Tibial artery (tissue), 4 donors: ENCODE measurements around the gene MGAT5.

Experiments used
- DNase-seq, 2 donors: peaks; one replicate each; pipeline ENCODE4 v3.0.0-alpha.2; 2019
- H3K27ac ChIP-seq, 2 donors: fragments of 200-600 bp; sonication (generic) in 1 of 2; 1 replicate in 1 of 2; 2 replicates in 1 of 2; pipeline ENCODE4 v1.5.1; 2018 to 2019; ENCODE audit warnings: mild to moderate bottlenecking in 1 of 2
- H3K27me3 ChIP-seq, 2 donors: fragments of 200-600 bp; sonication (generic) in 1 of 2; one replicate each; pipeline versions ENCODE4 v1.5.1 to v1.6.0; 2016 to 2019
- H3K36me3 ChIP-seq, 3 donors: fragments of 200-600 bp; sonication (generic) in 2 of 3; one replicate each; pipeline ENCODE4 v1.5.1; 2016 to 2019; ENCODE audit warnings: mild to moderate bottlenecking in 2 of 3
- H3K4me1 ChIP-seq, 4 donors: fragments of 200-600 bp; sonication (generic) in 2 of 4; 1 replicate in 3 of 4; 2 replicates in 1 of 4; pipeline ENCODE4 v1.5.1; 2016 to 2019
- H3K4me3 ChIP-seq, 2 donors: fragments of 200-600 bp; sonication (generic) in 1 of 2; 1 replicate in 1 of 2; 2 replicates in 1 of 2; pipeline ENCODE4 v1.5.1; 2018 to 2019; ENCODE audit warnings: mild to moderate bottlenecking in 2 of 2
- H3K9me3 ChIP-seq, 3 donors: fragments of 200-600 bp; sonication (generic) in 1 of 3; one replicate each; pipeline ENCODE4 v1.5.1; 2016 to 2019
- CTCF ChIP-seq, 2 experiments: fragments of 200-600 bp in 1 of 2; fragments of 450-650 bp in 1 of 2; IDR thresholded peaks; one replicate each; pipeline ENCODE4 v1.5.1; 2017 to 2019; ENCODE audit warnings: antibody characterized with exemption in 2 of 2, mild to moderate bottlenecking in 1 of 2, moderate library complexity in 1 of 2
- intact Hi-C: fragments of 100-400 bp; cut with DNase I; formaldehyde crosslinking; loops from one replicate; pipeline ENCODE4 v1.15.0; 2023; ENCODE audit warnings: low total_unique reads

Gene MGAT5

GRCh38 chr2:134278553-134278952 lies 24.7 kb downstream of the MGAT5 start:
- Histone ChIP-seq H3K27ac (no peak overlapping the region), H3K36me3 (no peaks in the 10 kb centered on the region), H3K9me3 (no peaks in the 10 kb centered on the region), H3K4me1 (peaks cover 0 to 20% (median 3%) of the 10 kb centered on the region in 4 donors), H3K4me3 (no peak overlapping the region), H3K27me3 (no peaks in the 10 kb centered on the region)
- intact Hi-C loops = no loop called here
- no peak for TF ChIP-seq CTCF (IDR thresholded peaks at IDR 0.05)
- no peak for DNase-seq

GRCh38 chr2:134279417-134279816 lies 25.5 kb downstream of the MGAT5 start:
- no peak for TF ChIP-seq CTCF (IDR thresholded peaks at IDR 0.05)
- intact Hi-C loops = no loop called here
- Histone ChIP-seq H3K4me1 (peaks cover 0 to 20% (median 3%) of the 10 kb centered on the region in 4 donors), H3K27ac (no peak overlapping the region), H3K4me3 (no peak overlapping the region), H3K9me3 (no peaks in the 10 kb centered on the region), H3K27me3 (no peaks in the 10 kb centered on the region), H3K36me3 (no peaks in the 10 kb centered on the region)
- DNase-seq = no peak

- H3K27me3 ChIP-seq = no peaks in the 10 kb centered on the region
- no peak overlapping the region for H3K27ac ChIP-seq
- DNase-seq = no peak
- TF ChIP-seq CTCF (IDR thresholded peaks at IDR 0.05) = no peak
- H3K36me3 ChIP-seq = no peaks in the 10 kb centered on the region
- H3K9me3 ChIP-seq = no peaks in the 10 kb centered on the region
- intact Hi-C loops = no loop called here
- peaks cover 0 to 20% (median 3%) of the 10 kb centered on the region in 4 donors for H3K4me1 ChIP-seq
- H3K4me3 ChIP-seq = no peak overlapping the region
These were observed 26.4 kb downstream of the MGAT5 start for GRCh38 chr2:134280231-134280630.

- Histone ChIP-seq H3K36me3 (no peaks in the 10 kb centered on the region), H3K9me3 (no peaks in the 10 kb centered on the region), H3K4me1 (peaks cover 0 to 20% (median 3%) of the 10 kb centered on the region in 4 donors), H3K27ac (no peak overlapping the region), H3K4me3 (no peak overlapping the region), H3K27me3 (no peaks in the 10 kb centered on the region)
- intact Hi-C loops = no loop called here
- no peak for TF ChIP-seq CTCF (IDR thresholded peaks at IDR 0.05)
- DNase-seq = no peak
These were observed 26.9 kb downstream of the MGAT5 start for GRCh38 chr2:134280726-134281125.

GRCh38 chr2:134281815-134282419 lies 28.0 kb downstream of the MGAT5 start:
- no peak overlapping the region for H3K27ac ChIP-seq
- no peak overlapping the region for H3K4me3 ChIP-seq
- no peak for DNase-seq
- H3K36me3 ChIP-seq = no peaks in the 10 kb centered on the region
- intact Hi-C loops = no loop called here
- TF ChIP-seq CTCF (IDR thresholded peaks at IDR 0.05) = no peak
- H3K4me1 ChIP-seq = peaks cover 0 to 20% (median 3%) of the 10 kb centered on the region in 4 donors
- no peaks in the 10 kb centered on the region for H3K27me3 ChIP-seq
- H3K9me3 ChIP-seq = no peaks in the 10 kb centered on the region
